Hepatocyte (in vitro differentiated cells): ENCODE results near the gene GRM8.

Source experiments
- CTCF ChIP-seq: fragments of 200-600 bp; sonication (generic); IDR thresholded peaks from 2 replicates; pipeline ENCODE4 v1.5.1; 2016; ENCODE audit warnings: antibody characterized with exemption, mild to moderate bottlenecking; ENCODE audit not compliant: poor library complexity
- EZH2phosphoT487 ChIP-seq: fragments of 200-600 bp; sonication (generic); IDR thresholded peaks from one replicate; pipeline ENCODE4 v1.6.1; 2018; ENCODE audit warnings: antibody characterized with exemption, mild to moderate bottlenecking, low read depth, moderate library complexity; ENCODE audit not compliant: unreplicated experiment, severe bottlenecking

DNA sequence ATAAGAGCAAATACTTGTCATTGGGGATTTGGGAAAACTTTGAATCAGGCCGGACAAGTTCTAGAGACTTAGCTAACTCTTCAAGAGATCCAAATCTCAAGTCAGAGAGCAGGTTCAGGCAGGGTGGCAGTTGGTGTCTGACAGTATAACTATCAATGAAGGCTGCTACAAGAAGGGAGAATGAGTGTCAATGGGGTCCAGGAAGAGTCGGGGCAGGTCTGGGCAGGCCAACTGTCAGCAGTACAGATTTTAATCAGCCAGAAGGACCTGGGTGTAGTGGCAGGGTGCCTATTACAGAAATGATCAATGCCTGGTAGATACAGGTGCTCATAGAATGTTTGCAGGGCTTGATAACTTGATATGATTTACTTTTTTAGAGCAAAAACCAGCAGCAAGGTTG is 751.1 kb downstream of the GRM8 start:
- TF ChIP-seq CTCF (no peak), EZH2phosphoT487 (no peak)
